GM19468 (cell line): ENCODE data around the gene GALNT2.

Experiments used
- ATAC-seq: cut with Tn5 transposase; IDR thresholded peaks from one replicate; pipeline ENCODE4 v1.9.1; 2021; ENCODE audit warnings: mild to moderate bottlenecking, moderate library complexity, moderate number of reproducible peaks; ENCODE audit not compliant: unreplicated experiment; ENCODE audit errors: extremely low read depth

The GALNT2 gene

GRCh38 chr1:230070321-230071208 lies 3.5 kb downstream of the GALNT2 start:
- ATAC-seq, result no peak

GRCh38 chr1:230071316-230071715 lies 4.3 kb downstream of the GALNT2 start:
- no peak for ATAC-seq

- ATAC-seq, result no peak
Observed at GRCh38 chr1:230072296-230072695, 5.3 kb downstream of the GALNT2 start.

GRCh38 chr1:230072866-230073265 lies 5.8 kb downstream of the GALNT2 start:
- ATAC-seq, result no peak

GRCh38 chr1:230073371-230074035 lies 6.5 kb downstream of the GALNT2 start:
- no peak for ATAC-seq

- no peak for ATAC-seq
Observed at GRCh38 chr1:230074270-230074669, 7.2 kb downstream of the GALNT2 start.

GRCh38 chr1:230074762-230075161 lies 7.7 kb downstream of the GALNT2 start:
- ATAC-seq, result no peak

- no peak for ATAC-seq
Observed at GRCh38 chr1:230076121-230076520, 9.1 kb downstream of the GALNT2 start.

GRCh38 chr1:230077011-230077410 lies 10.0 kb downstream of the GALNT2 start:
- no peak for ATAC-seq

GRCh38 chr1:230077436-230078213 lies 10.6 kb downstream of the GALNT2 start:
- ATAC-seq, result no peak

- ATAC-seq, result no peak
Observed at GRCh38 chr1:230079199-230080024, 12.4 kb downstream of the GALNT2 start.

- no peak for ATAC-seq
Observed at GRCh38 chr1:230080822-230081221, 13.8 kb downstream of the GALNT2 start.

GRCh38 chr1:230081751-230082150 lies 14.7 kb downstream of the GALNT2 start:
- ATAC-seq, result no peak

- no peak for ATAC-seq
Observed at GRCh38 chr1:230082211-230082610, 15.2 kb downstream of the GALNT2 start.

- no peak for ATAC-seq
Observed at GRCh38 chr1:230083053-230083452, 16.0 kb downstream of the GALNT2 start.

GRCh38 chr1:230083746-230084407 lies 16.8 kb downstream of the GALNT2 start:
- ATAC-seq, result no peak

GRCh38 chr1:230084408-230085177 lies 17.6 kb downstream of the GALNT2 start:
- no peak for ATAC-seq

- ATAC-seq, result no peak
Observed at GRCh38 chr1:230085178-230085515, 18.1 kb downstream of the GALNT2 start.

GRCh38 chr1:230086151-230086550 lies 19.1 kb downstream of the GALNT2 start:
- no peak for ATAC-seq
